Measurements from ENCODE around the gene GUCY1A1.

Gene GUCY1A1

DNA sequence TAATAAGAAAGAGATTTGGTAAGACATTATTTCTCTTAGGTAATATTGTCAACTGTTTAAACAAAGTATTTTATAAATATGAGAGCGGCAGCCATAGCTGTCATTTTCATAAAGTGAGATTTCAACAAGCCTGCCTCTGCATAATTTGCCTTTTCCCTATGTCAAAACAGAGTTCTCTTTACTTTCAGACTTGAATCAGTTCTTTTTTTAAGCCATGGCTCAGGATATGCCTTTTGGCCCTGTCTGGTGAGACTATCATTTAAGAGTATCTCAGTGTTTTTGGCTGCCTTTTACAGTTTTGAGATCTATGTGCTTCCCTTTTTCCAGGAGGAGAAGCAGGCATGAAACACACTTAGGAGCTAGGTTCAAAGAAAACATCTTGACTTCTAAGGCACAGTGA lies 7.5 kb upstream of the GUCY1A1 start:
- DNase-seq: no peak

DNA sequence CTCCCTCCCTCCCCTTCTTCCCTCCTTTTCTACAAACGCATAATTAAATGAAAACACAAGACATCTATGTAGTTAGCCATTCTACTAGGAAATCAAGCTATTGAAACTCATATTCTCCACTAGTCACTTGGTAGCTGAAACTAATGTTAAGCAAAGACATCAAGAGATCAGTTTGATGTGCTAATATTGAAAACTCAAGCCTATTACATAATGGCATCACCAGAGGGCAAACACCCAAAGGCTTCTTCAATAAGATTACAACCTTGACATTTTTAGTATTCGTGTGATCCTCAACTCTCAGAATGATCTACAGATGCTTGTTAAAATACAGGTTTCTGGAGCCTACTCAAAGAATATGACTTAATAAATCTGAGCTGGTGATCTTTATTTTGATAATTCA lies 6.2 kb upstream of the GUCY1A1 start:
- no peak for DNase-seq

DNA sequence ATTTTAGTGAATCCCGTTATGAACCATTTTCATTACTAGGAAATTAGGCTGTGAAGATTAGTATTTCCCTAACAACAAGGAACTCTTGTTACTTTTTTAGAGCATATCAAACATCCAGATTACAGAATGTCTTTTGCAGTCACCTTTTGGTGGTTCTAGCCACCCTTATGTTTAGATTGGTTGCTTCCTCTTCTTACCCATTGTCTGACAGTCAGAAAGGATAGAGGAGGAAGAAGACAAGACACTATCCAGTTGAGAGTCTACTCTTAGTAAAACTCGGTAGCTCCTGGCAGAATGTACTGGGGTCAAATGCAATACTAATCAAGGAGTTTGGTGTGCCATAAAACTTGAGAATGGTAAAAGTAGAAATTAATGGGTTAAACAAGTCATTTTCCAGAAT lies 1.6 kb upstream of the GUCY1A1 start:
- DNase-seq: peak; percentile 21 to 29

DNA sequence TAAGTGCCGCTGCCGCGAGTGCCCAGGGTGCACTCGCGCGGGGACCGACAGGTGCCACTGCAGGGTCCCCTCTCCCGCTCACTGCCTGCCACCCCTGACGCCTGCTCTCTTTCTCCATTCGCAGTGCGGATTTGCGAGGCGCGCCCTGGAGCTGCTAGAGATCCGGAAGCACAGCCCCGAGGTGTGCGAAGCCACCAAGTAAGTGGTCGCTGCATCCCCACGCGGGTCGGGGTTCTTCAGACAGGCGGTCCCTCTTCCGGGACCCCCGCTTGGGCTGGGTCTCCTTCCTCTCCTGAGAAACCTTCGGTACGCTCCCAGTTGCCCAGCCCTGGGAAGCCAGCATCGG lies 547 bp downstream of the GUCY1A1 start:
- DNase-seq: peak; percentile 36 to 57

DNA sequence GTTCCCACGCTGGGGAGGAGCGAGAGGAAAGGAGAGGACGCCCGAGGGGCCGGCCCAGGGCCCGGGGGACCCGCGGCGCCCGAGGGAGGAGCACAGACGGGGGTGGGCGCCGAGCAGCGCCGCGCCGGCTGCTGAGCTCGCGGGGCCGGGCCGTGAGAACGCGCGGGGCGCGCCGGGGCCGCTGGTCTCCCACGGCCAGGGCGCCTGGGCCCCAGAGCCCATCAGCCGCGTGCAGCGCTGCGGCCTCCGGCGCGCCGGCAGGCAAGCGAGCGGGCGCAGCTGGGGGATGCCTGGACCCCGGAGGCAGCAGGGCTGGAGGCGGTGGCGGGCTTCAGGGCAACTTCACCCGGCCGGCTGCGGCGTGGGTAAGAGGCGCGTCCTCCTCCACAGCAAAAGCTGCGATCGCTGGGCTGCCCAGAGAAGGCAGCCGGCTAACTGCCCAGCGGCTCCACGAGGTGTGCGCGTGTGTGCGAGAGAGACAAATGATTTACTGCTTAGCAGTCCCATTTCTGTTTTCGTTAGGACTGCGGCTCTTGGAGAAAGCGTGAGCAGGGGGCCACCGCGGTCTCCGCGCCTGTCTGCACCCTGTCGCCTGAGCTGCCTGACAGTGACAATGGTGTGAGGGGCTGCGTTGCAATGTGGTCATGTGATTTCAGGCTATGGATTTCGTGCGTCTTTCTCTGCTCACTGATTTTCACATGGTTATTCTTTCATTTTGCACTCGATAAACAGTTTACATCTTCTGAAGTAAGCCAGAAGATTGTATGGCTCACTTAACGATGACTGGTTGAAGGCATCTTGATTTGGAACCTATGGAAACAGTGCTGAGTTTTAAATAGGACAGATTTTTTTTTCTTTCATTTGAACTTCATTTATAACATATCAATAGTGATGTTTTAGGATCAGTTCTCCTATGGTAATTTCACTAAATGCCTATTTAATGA lies 1.2 kb downstream of the GUCY1A1 start:
- DNase-seq: peak; percentile 44 to 48

DNA sequence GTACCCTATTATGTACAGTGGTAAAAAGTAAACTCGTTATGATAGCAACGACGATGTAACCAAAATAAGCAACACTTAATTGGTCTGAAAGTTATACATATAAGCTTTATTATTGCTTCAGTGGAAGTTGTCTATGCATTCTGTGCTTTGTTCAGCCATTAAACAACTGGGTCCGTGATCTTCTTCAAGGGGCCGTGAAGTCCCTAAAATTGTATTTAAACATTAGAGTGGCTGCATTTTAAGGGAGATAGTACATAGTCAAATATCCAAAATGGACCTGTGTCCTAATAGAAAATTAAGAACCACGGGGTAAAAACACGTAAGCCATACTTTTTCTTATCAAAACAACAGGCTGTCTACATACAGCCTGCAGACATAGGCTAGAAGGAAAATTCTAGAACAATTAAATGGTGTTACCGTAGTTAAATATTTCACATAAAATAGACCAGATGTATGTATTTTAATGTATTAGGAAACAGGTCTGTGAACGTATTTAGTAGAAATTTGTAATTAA lies 2.1 kb downstream of the GUCY1A1 start:
- no peak for DNase-seq

DNA sequence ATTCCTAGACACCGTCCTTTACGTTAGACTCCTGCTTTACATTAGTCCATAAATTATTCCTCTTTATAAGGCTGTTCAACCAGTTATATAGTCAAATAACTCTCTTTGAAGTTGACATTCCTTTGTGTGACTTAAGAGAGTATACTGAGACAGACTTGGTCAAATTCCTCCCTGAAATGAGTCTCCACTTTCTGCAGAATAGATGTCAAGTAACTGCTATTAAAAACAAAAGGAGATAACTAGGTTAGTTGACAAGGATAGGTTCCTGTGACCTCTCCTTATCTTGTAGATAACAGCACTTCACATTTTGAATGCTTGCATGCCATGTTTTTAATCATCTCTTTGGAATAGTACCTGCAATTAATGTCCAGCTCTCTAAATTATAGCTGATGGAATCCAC lies 5.7 kb downstream of the GUCY1A1 start:
- DNase-seq: no peak

DNA sequence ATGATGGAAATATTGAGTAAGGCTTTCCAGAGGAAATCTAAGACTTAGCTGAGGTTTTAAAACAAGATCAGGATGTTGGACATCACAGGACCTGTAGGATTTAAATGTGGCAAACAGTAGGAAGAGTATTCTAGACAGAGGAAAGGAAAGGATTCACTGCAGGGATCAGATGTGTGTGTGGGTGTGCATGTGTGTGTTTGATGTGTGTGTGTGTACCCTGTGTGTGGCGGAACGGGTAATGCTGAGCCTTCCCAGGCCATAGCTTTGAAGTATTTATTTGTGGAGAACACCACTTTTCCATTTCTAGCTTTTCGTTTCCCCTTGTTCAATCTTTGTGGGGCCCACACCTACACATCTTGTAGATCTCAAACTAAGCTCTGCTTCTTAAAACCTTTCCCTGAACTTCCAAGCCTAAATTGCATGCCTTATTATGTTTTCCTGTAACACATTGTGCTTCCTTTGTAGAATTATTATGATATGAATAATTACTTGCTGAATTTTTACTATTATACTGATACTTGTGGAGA lies 6.9 kb downstream of the GUCY1A1 start:
- no peak for DNase-seq

DNA sequence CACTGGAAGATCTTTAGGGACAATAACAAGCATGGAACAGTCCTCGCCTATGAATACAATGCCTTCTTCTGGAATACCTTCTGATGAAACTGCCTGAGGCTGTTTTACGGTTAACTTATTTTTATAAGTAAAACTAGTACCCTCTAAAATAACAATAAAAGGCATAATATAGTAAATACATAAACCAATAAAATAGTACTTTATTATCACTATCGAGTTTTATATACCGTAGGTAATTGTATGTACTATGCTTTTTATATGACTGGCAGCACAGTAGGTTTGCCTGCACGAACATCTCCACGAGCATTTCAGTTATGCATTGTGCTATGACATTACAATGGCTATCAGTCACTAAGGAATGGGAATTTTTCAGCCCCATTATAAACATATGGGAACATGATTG lies 8.0 kb downstream of the GUCY1A1 start:
- DNase-seq: no peak

DNA sequence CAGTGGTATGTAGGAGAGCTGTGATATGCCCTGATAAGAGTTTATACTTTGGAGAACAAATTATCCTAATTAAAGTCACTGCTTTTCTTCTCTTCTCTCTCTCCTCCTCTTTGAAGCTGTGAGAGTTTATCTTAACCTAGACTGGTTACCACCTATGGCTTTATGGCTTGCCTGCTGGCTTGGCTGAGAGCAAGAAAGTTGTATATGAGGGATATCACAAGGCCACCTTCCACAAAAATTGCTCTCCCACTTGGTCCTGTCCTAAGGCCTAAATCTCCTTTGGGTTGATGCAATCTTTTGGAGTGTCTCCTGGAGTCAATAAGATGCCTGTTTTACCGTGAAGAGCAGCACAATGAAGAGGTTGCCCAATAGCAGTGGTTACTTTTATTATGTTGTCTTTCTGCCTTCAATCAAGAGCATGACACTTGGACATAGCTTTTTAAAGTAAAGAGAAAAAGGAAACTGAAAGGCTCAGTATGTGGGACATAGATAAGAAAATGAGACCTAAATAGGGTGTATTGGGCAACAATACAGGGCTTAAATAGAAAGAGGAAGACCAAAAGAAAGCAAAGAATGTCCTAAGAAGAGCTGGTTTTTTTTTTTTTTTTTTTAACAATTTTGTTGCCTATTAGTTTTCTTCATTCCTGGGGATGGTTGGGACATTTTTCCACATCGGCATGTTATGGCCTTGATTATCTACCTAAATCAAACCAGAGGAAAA lies 9.2 kb downstream of the GUCY1A1 start:
- DNase-seq: peak; percentile 88 to 93

DNA sequence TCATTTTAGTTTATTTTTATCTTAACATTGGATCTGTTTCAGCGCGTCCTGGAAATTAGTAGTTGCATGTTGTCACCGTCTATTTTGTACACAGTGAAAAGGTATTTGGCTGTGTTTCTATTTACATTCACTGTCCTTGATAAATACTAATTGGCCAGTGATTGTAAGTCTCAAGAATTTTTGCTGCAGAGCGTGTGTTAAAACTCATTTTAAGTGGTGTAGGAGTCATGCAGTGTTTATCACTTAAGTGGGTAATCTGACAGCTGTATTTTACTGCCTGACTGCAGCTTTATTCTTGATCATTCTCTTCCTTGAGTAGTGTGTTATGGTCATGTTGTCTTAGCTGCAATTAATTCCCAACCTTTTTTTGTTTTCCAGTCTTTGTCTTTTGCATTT lies 9.8 kb downstream of the GUCY1A1 start:
- peak in 1 of 2 experiments; percentile 30 for DNase-seq

DNA sequence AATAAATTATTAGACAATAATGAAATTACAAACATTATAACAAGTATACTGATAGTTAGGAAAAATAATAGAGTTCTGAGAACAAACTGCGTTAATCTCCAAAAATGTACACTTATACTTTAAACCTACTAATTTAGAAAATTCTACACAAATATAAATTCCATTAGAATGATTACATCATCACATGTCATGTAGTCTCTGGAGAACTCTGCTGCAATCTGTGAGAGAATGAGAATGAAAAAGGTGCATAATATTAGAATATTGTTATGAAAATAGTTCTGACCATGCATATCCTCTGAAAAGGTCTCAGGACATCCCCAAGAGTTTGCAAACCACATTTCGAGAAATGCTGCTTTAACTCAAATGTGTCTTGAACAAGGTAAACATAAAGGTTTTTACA lies 11.4 kb downstream of the GUCY1A1 start:
- DNase-seq: no peak

DNA sequence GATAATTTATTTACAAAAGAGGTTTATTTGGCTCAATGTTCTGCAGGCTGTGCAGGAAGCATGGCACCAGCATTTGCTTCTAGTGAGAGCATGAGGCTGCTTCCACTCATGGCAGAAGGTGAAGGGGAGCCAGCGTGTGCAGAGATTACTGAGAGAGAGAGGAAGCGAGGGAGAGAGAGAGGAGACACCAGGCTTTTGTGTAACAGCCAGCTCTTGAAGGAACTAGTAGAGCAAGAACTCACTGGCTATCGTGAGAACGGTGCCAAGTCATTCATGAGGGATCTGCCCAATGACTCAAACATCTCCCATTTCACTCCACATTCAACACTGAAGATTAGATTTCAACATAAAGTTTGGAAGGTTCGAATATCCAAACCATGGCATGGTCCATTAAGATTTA lies 12.7 kb downstream of the GUCY1A1 start:
- no peak for DNase-seq

DNA sequence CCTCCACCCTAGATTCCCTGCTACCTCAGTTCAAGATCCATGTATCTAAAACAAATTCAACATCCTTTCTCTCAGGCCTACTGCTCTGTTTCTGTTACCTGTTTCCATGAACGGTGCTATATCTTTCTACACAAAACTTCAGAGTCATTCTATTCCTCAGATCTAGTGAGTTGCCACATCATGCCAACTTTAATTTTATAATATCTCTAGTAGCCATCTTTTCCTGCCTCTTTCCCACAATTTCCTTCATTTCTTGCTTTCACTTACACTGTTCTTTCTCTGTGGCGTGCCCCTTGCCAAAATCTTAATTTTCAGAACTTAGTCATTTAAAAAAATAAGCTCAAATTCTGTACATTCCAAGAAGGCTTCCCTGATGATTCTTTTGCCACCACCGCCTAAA lies 15.2 kb downstream of the GUCY1A1 start:
- DNase-seq: no peak

DNA sequence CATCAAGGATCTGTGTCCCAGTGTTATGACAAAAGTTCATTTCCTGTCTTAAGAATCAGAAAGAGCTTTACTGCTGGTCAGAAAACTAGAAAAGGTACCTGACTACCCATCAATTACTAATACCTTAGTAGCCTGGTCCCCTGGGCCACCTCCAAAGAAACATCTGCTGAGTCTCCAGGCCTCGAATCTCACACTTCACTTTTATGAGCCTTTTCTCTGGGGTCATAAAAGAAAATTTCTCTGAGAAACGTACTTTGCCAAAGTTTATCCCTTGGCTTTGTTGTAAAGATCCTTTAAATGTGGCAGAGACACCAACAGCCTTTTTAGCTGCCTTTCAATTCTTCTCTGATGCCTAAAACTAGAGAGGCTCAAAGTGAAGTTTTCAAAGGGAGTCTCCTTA lies 17.8 kb downstream of the GUCY1A1 start:
- no peak for DNase-seq

DNA sequence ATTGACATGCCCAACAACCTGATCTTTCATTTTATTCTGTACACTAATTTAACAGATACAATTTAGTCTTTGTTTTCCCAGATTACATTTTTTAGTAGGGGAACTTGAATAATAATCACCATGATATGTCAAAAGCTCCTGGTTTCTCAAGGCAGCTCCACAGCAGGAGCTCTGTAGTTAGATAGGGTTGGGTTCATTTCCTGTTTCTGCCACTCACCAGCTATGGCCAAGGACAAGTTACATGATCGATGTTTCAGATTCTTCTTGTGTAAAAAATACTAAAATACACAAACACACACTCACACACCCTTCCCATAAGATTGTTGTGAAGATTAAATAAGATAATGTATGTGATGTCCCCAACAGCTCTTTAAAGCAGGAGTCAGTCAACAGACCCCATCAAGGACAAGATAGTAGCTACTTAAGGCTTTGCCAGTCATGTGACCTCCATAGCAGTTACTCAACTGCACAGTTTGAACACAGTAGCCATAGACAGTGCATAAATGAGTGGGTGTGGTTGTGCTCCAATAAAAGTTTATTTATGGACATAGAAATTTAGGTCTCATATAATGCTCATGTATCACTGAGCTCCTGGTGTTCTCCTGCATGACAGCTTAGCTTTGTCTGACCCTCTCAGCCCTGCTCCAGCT lies 18.4 kb downstream of the GUCY1A1 start:
- DNase-seq: no peak

DNA sequence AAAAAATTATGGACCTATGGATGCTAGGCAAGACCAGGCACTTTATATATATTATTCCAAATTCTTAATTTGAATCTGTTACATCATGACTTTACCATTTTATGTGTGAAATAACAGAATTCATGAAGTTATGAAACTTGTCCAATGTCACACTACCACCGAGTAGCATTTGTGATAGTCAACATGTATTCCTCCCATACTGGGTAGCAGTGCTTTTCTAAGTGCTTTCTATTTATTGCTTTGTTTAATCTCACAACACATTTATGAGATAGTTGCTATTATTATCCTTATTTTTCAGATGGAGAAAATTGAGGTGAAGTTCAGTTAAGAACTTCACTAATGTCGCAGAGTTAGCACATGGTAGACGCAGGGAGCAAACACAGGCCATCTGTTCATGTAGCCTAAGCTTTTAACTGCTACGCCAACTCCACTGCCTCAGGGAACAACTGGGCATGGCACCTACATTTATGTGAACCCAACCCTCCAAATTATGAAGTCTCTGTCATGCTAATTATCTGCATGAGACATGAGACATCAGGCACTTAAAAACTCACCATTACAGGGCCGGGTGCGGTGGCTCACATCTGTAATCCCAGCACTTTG lies 20.8 kb downstream of the GUCY1A1 start:
- DNase-seq: no peak

DNA sequence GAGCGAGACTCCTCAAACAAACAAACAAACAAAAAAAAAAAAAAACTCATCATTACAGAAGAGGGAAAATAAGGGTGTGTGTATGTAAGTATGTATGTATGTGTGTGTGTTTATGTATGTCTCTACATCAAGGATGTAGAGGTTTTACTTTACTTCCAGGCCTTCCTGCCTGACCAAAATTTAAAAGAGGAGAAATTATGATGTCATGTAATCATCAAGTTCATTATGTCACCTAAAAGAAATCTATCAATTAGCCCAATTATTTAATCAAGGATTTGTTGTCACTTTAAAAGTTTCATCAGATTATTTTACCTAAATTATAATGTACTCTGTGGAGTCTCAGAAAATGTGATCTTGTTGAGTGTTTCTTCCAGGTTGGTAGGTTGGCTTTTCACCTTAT lies 21.6 kb downstream of the GUCY1A1 start:
- no peak for DNase-seq

DNA sequence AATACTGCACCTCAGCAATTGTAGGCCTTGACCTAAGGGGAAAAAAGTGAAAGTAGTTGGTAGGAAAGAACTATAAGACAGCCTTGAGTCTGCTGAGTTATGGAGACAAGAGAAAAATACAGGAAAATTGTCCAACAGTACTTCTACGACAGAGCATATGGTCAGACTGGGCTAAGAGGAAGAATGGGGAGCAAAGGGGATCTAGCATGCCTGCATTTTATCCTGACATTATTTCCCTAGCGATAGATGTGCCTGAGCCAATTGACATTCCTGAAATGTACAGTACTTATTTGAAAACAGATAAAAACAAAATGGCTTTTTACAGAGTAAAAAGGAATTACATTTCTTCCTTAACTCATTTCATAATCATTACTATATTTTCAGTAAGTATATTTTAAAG lies 22.2 kb downstream of the GUCY1A1 start:
- no peak for DNase-seq

DNA sequence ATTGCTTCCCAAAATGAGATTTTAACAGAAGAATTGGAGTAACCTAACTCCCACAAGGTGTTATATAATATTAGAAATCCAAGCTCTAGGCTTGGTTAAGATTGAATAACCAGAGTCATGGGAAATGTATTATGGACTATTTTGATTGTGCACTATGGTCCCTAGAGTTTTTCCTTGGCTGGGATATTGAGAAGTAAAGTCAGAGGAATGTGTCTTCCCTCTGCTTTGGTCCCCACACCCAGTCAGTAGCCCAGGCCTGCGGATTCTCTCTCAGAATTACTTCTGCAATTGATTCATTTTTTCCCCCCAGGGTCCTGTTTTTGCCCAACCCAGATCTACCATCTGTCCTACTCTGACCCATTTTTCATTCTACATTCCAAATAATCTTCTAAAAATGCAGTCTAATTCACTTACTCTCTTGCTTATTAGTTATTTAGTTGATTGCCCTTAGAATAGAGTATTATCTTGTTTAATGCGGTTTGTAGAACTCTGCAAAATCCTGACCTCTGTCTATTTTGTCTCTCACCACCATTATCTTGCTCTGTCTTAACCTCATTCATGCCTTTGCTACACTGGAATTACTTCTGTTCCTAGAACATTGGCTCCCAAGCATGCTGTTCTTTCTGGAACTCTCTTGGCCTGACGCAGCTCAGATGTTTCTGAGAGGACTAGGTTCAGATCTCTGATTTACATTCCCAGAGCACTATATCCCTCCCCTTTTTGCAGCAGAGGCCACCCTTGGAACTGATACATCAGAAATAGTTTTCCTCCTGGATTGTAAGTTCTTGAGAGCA lies 23.6 kb downstream of the GUCY1A1 start:
- no peak for DNase-seq

DNA sequence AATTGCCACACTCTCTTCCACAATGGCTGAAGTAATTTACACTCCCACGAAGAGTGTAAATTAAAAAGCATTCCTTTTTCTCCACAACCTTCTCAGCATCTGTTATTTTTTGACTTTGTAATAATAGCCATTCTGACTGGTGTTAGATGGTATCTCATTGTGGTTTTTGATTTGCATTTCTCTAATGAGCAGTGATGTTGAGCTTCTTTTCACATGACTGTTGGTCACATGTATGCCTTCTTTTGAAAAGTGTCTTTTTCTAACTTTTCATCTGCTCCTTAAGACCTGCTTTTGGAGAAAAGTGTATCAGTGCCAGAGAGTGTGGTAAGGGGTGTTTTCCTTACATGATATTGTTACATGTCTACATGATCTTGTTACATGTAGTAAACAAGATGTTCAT lies 25.7 kb downstream of the GUCY1A1 start:
- DNase-seq: no peak

DNA sequence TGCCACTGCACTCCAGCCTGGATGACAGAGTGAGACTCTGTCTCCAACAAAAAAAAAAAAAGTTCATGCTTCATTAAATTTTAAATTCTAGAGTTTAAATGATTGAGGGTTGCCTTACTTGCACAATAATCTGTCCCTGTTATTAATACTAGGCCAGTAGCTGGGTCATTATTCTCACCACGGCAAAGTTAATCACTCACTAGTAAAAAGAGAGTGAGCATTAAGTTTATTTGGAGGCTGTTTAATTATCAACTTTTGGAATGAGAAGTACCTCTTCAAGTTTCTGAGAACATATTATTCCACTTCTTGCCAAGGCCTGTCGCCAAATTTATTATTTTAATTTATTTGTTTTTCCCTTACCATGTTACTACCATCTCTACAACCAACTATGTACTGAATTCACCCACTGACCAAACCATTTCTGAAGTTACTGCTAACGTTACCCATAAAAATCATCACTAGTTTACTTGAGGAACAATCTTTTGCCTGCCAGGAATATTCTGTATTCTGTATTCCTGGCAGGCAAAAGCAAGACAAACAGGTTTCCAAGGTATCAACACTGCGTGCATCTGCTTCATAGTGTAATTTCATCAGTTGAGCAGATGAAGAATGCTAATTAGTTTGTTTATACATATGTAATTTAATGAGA lies 26.5 kb downstream of the GUCY1A1 start:
- DNase-seq: no peak

All from Kasumi-1 (cell line).